GM12801 (cell line): ENCODE data around the gene WWTR1.

Experiments used
- CTCF ChIP-seq: IDR thresholded peaks from one replicate; pipeline ENCODE4 v1.5.1; 2011; ENCODE audit warnings: control low read depth; ENCODE audit not compliant: insufficient read length; ENCODE audit errors: extremely low read depth

Gene WWTR1

GRCh38 chr3:149662240-149662887, 4.5 kb upstream of the WWTR1 start:
- TF ChIP-seq CTCF: no peak

GRCh38 chr3:149660462-149660861, 2.6 kb upstream of the WWTR1 start:
- TF ChIP-seq CTCF: no peak

DNA sequence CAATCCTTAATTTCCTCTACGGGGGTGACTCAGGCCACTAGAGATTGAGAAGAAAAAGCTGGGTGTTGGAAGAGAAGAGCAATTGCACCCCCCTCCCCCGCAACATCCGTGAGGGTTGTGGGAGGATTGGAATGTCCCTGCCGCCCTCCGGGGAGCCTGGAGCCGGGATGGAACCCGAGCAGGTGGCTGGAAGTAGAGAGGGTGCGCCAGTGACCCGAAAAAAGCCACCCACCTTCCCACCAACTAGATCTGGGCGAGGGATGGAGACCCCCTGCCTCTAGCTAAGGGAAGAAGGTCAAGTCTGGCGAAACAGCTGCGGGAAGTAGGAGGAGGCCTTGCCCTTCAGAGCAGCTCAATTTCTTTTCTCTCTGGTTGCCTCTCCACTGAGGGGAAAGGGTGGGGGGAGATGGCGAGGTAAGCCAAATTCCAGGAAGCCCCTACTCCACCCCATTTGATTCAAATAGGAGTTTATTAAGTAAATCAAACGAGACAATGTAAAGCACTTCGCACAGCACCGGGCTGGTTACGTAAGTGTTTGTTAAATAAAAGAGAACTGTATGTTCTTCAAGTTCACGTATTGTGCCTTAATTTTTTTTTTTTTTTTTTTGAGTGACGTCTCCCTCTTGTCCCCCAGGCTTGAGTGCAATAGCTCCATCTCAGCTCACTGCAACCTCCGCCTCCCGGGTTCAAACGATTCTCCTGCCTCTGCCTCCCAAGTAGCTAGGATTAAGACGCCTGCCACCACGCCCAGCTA, 1.1 kb upstream of the WWTR1 start:
- TF ChIP-seq CTCF: no peak

- TF ChIP-seq CTCF: no peak
These were observed 402 bp downstream of the WWTR1 start for GRCh38 chr3:149657321-149657925.

GRCh38 chr3:149655826-149656574, 1.8 kb downstream of the WWTR1 start:
- TF ChIP-seq CTCF: no peak

- TF ChIP-seq CTCF: no peak
These were observed 3.6 kb downstream of the WWTR1 start for GRCh38 chr3:149654188-149654601.

DNA sequence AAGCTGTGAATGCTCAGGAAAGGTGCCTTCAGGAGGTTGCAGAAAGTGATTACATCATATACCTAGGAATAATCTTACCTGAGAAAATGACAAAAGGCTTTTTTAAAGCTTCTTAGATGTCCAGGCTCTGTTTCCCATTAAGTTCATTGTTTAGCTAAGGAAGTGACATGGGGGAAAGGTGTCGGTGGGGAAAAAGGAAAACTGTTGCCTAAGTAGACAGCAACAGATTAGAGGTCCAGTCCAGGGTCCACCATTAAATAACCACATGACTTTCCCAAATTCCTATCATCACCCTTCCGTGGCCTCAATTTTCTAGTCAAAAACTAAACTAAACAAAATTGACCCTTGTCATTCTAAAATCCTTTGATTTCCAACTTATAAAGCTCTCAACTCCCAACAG, 4.3 kb downstream of the WWTR1 start:
- TF ChIP-seq CTCF: no peak
